Ishikawa (cell line): Measurements from ENCODE around the gene CWF19L1.

Source experiments
- CEBPB ChIP-seq: IDR thresholded peaks from 2 replicates; pipeline ENCODE4 v1.6.1; 2012
- CREB1 ChIP-seq: IDR thresholded peaks from 2 replicates; pipeline ENCODE4 v1.6.1; 2012; ENCODE audit warnings: low read depth
- EGR1 ChIP-seq: IDR thresholded peaks from 2 replicates; pipeline ENCODE4 v1.6.1; 2012
- EP300 ChIP-seq: IDR thresholded peaks from 2 replicates; pipeline ENCODE4 v1.6.1; 2012; ENCODE audit warnings: borderline replicate concordance
- FOXM1 ChIP-seq: IDR thresholded peaks from 2 replicates; pipeline ENCODE4 v1.6.1; 2012; ENCODE audit warnings: low read depth, borderline replicate concordance
- MAX ChIP-seq: IDR thresholded peaks from 2 replicates; pipeline ENCODE4 v1.6.1; 2012
- NFIC ChIP-seq: IDR thresholded peaks from 2 replicates; pipeline ENCODE4 v1.6.1; 2012
- RAD21 ChIP-seq: IDR thresholded peaks from 2 replicates; pipeline ENCODE4 v1.6.1; 2012; ENCODE audit warnings: low read depth
- REST ChIP-seq: IDR thresholded peaks from 2 replicates; pipeline ENCODE4 v1.6.1; 2012; ENCODE audit warnings: low read depth, mild to moderate bottlenecking
- TAF1 ChIP-seq: IDR thresholded peaks from 2 replicates; pipeline ENCODE4 v1.6.1; 2012; ENCODE audit warnings: low read depth, mild to moderate bottlenecking
- TCF12 ChIP-seq: IDR thresholded peaks from 2 replicates; pipeline ENCODE4 v1.6.1; 2012; ENCODE audit warnings: low read depth
- TEAD4 ChIP-seq: IDR thresholded peaks from 2 replicates; pipeline ENCODE4 v1.6.1; 2012
- USF1 ChIP-seq: IDR thresholded peaks from 2 replicates; pipeline ENCODE4 v1.6.1; 2012
- YY1 ChIP-seq: IDR thresholded peaks from 2 replicates; pipeline ENCODE4 v1.6.1; 2012; ENCODE audit warnings: low read depth
- ZBTB7A ChIP-seq: IDR thresholded peaks from 2 replicates; pipeline ENCODE4 v1.6.1; 2012; ENCODE audit warnings: low read depth

Gene CWF19L1

GRCh38 chr10:100267239-100268104 lies at the start of gene CWF19L1:
Gene CWF19L1, minus strand, starts transcription at chr10:100267638. Its CDS starts 45 bp downstream, at chr10:100267593.
- no peak for TF ChIP-seq NFIC
- no peak for TF ChIP-seq REST
- TF ChIP-seq FOXM1: no peak
- TF ChIP-seq TEAD4: peak; percentile 78
- TF ChIP-seq TCF12: peak; percentile 49; the same call in 1 of the 2 replicates
- TF ChIP-seq EP300: no peak
- TF ChIP-seq MAX: peak; percentile 85
- TF ChIP-seq RAD21: no peak
- peak; percentile 95 for TF ChIP-seq CREB1
- TF ChIP-seq CEBPB: no peak
- TF ChIP-seq YY1: no peak; the same call in 1 of the 2 replicates
- TF ChIP-seq TAF1: peak; percentile 87
- TF ChIP-seq ZBTB7A: no peak
- no peak for TF ChIP-seq USF1
- no peak for TF ChIP-seq EGR1

- TF ChIP-seq YY1 (no peak), EP300 (no peak), EGR1 (no peak), CREB1 (no peak), CEBPB (no peak), REST (no peak), NFIC (no peak), USF1 (no peak), RAD21 (no peak), TCF12 (no peak), FOXM1 (no peak), TAF1 (no peak), TEAD4 (no peak), MAX (no peak), ZBTB7A (no peak)
These were observed 48.2 kb upstream of the CWF19L1 start for GRCh38 chr10:100315615-100316014.

- TF ChIP-seq TEAD4: no peak
- TF ChIP-seq CEBPB: no peak
- TF ChIP-seq RAD21: no peak
- TF ChIP-seq ZBTB7A: no peak
- TF ChIP-seq EP300: no peak
- no peak for TF ChIP-seq REST
- no peak for TF ChIP-seq TAF1
- TF ChIP-seq YY1: no peak
- no peak for TF ChIP-seq FOXM1
- no peak for TF ChIP-seq EGR1
- TF ChIP-seq NFIC: no peak
- TF ChIP-seq TCF12: no peak
- no peak for TF ChIP-seq CREB1
- TF ChIP-seq USF1: no peak
These were observed 43.9 kb upstream of the CWF19L1 start for GRCh38 chr10:100311298-100311697.

GRCh38 chr10:100307684-100308083 lies 40.2 kb upstream of the CWF19L1 start:
- TF ChIP-seq TAF1: no peak
- no peak for TF ChIP-seq NFIC
- TF ChIP-seq TCF12: no peak
